HepG2 (cell line): ENCODE measurements around the gene HDLBP. TPM values are rescaled to one million over a fixed set of nuclear protein-coding genes. Genes with fewer than 3 reads are reported as not detected.

Source experiments
- ARNTL ChIP-seq: sonication (generic); formaldehyde crosslinking; IDR thresholded peaks from 2 replicates; pipeline ENCODE4 v1.4.0; 2020; ENCODE audit warnings: mild to moderate bottlenecking, missing genetic modification reagents
- HNF4A ChIP-seq: sonication (generic); formaldehyde crosslinking; IDR thresholded peaks from 2 replicates; pipeline ENCODE4 v1.4.0; 2020; ENCODE audit warnings: missing genetic modification reagents
- HNF4G ChIP-seq, 2 experiments: sonication (generic) in 1 of 2; formaldehyde crosslinking in 1 of 2; IDR thresholded peaks; 2 replicates each; pipeline versions ENCODE4 v1.4.0 to v1.6.1; 2011 to 2020; ENCODE audit warnings: borderline replicate concordance in 2 of 2, low read depth in 2 of 2, mild to moderate bottlenecking in 2 of 2, low read length in 1 of 2, missing genetic modification reagents in 1 of 2, moderate library complexity in 1 of 2
- HOXA5 ChIP-seq: sonication (generic); formaldehyde crosslinking; IDR thresholded peaks from 2 replicates; pipeline ENCODE4 v1.4.0; 2020; ENCODE audit warnings: missing genetic modification reagents
- NFYB ChIP-seq: sonication (generic); formaldehyde crosslinking; IDR thresholded peaks from 2 replicates; pipeline ENCODE4 v1.4.0; 2020; ENCODE audit warnings: missing genetic modification reagents
- NRL ChIP-seq: sonication (generic); formaldehyde crosslinking; IDR thresholded peaks from 2 replicates; pipeline ENCODE4 v1.5.0; 2020; ENCODE audit warnings: missing genetic modification reagents, mild to moderate bottlenecking, moderate library complexity, borderline replicate concordance
- SALL1 ChIP-seq: sonication (generic); formaldehyde crosslinking; IDR thresholded peaks from 2 replicates; pipeline ENCODE4 v1.8.0; 2022; ENCODE audit warnings: mild to moderate bottlenecking, missing genetic modification reagents
- SP140L ChIP-seq: sonication (generic); formaldehyde crosslinking; IDR thresholded peaks from 2 replicates; pipeline ENCODE4 v1.4.0; 2020; ENCODE audit warnings: missing genetic modification reagents, borderline replicate concordance
- THAP8 ChIP-seq: sonication (generic); formaldehyde crosslinking; IDR thresholded peaks from 2 replicates; pipeline ENCODE4 v1.5.1; 2020; ENCODE audit warnings: missing genetic modification reagents, mild to moderate bottlenecking, borderline replicate concordance
- ZNF124 ChIP-seq: sonication (generic); formaldehyde crosslinking; IDR thresholded peaks from 2 replicates; pipeline ENCODE4 v1.4.0; 2020; ENCODE audit warnings: missing genetic modification reagents
- ZNF205 ChIP-seq: IDR thresholded peaks from 2 replicates; pipeline ENCODE4 v1.6.1; 2018; ENCODE audit warnings: missing biosample characterization, missing genetic modification reagents
- ZNF263 ChIP-seq: sonication (generic); formaldehyde crosslinking; IDR thresholded peaks from 2 replicates; pipeline ENCODE4 v1.4.0; 2020; ENCODE audit warnings: missing genetic modification reagents
- ZNF383 ChIP-seq: sonication (generic); formaldehyde crosslinking; IDR thresholded peaks from 2 replicates; pipeline ENCODE4 v1.4.0; 2020; ENCODE audit warnings: missing genetic modification reagents, mild to moderate bottlenecking, borderline replicate concordance
- ZNF460 ChIP-seq: sonication (generic); formaldehyde crosslinking; IDR thresholded peaks from 2 replicates; pipeline ENCODE4 v1.5.1; 2020; ENCODE audit warnings: missing genetic modification reagents, mild to moderate bottlenecking, borderline replicate concordance
- ZNF501 ChIP-seq: sonication (generic); formaldehyde crosslinking; IDR thresholded peaks from 2 replicates; pipeline ENCODE4 v1.5.1; 2020; ENCODE audit warnings: mild to moderate bottlenecking, moderate library complexity, missing genetic modification reagents
- ZNF616 ChIP-seq: sonication (generic); formaldehyde crosslinking; IDR thresholded peaks from 2 replicates; pipeline ENCODE4 v1.5.0; 2020; ENCODE audit warnings: low read depth, mild to moderate bottlenecking, missing genetic modification reagents
- ZNF724P ChIP-seq: sonication (generic); formaldehyde crosslinking; IDR thresholded peaks from 2 replicates; pipeline ENCODE4 v1.8.0; 2022; ENCODE audit warnings: missing genetic modification reagents, borderline replicate concordance
- polyA plus RNA-seq, 8 experiments: library from polyadenylated mRNA; depleted of rRNA in 3 of 8; stranded (reverse) in 7 of 8; unstranded in 1 of 8; fragments of >200 nt; fragmentation: Illumina TruSeq in 4 of 8; extraction: Trizol in 4 of 8; gene quantifications; 2 replicates each; pipeline versions ENCODE4 v1.2.1 to v1.2.3, GENCODE V29; 2011 to 2016; ENCODE audit warnings: low read depth in 4 of 8, missing spikeins in 1 of 8, mixed read lengths in 1 of 8; ENCODE audit not compliant: insufficient read depth in 1 of 8
- total RNA-seq, 5 experiments: library from RNA; depleted of rRNA; stranded (reverse); fragments of >200 nt; fragmentation: Illumina TruSeq; extraction: Trizol; gene quantifications; 2 replicates each; pipeline ENCODE4 v1.2.3, GENCODE V29; 2016; ENCODE audit warnings: low read depth in 1 of 5
- TF ChIP-seq, protein P1 (sequence below): sonication (generic); formaldehyde crosslinking; IDR thresholded peaks from 2 replicates; pipeline ENCODE4 v1.5.0; 2020; ENCODE audit warnings: missing genetic modification reagents, mild to moderate bottlenecking, borderline replicate concordance
- TF ChIP-seq, protein P2 (sequence below): sonication (generic); formaldehyde crosslinking; IDR thresholded peaks from 2 replicates; pipeline ENCODE4 v1.8.1; 2023; ENCODE audit warnings: mild to moderate bottlenecking, inconsistent platforms, moderate library complexity, missing genetic modification reagents, borderline replicate concordance
- TF ChIP-seq, protein P3 (sequence below): sonication (generic); formaldehyde crosslinking; IDR thresholded peaks from 2 replicates; pipeline ENCODE4 v1.5.0; 2020; ENCODE audit warnings: missing genetic modification reagents
- TF ChIP-seq, protein P4 (sequence below): sonication (generic); formaldehyde crosslinking; IDR thresholded peaks from 2 replicates; pipeline ENCODE4; 2020; ENCODE audit warnings: missing genetic modification reagents, mild to moderate bottlenecking, borderline replicate concordance

The HDLBP gene
- total and polyA plus RNA-seq, 2 of the 13 experiments (the other 11 are each of a cell fraction or from before 2014, with no cell fraction given) = 464 to 707 TPM

DNA sequence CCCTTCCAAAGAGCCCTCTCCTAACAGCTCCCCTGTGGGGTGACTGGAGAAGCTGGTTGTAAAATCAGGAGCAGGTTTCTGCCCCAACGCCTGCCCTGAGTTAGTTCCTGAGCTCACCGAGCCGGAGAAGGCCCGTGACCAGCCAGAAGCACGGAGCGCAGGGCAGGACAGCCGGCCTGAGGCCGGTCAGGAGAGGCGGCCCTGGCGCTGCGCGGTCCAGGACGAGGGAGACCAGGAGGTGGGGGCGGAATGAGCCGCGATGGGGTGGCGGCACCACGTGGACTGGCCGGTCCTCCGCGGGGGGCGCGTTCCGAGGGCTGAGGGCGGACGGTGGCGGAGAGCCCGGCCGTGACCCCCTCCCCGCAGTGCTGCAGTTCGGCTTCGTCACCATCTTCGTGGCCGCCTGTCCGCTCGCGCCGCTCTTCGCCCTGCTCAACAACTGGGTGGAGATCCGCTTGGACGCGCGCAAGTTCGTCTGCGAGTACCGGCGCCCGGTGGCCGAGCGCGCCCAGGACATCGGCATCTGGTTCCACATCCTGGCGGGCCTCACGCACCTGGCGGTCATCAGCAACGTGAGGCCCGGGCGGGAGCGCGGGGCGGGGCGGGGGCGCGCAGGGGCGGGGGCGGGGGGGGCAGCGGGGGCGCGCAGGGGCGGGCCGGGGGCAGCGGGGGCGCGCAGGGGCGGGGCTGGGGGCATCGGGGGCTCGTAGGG, 98.0 kb downstream of the HDLBP start (continued):
- TF ChIP-seq, protein P1, sequence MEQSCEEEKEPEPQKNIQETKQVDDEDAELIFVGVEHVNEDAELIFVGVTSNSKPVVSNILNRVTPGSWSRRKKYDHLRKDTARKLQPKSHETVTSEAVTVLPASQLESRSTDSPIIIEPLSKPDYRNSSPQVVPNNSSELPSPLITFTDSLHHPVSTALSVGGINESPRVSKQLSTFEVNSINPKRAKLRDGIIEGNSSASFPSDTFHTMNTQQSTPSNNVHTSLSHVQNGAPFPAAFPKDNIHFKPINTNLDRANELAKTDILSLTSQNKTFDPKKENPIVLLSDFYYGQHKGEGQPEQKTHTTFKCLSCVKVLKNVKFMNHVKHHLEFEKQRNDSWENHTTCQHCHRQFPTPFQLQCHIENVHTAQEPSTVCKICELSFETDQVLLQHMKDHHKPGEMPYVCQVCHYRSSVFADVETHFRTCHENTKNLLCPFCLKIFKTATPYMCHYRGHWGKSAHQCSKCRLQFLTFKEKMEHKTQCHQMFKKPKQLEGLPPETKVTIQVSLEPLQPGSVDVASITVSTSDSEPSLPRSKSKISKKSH (CRISPR knock-in tag) = peak; percentile 86; the same call in 1 of the 2 replicates
- TF ChIP-seq HOXA5 (CRISPR knock-in tag) = peak; percentile 94; the same call in 1 of the 2 replicates
- no peak for TF ChIP-seq ZNF124 (CRISPR knock-in tag)
- peak; percentile 53; the same call in 1 of the 2 replicates for TF ChIP-seq ZNF205 (CRISPR knock-in tag)
- TF ChIP-seq, protein P2, sequence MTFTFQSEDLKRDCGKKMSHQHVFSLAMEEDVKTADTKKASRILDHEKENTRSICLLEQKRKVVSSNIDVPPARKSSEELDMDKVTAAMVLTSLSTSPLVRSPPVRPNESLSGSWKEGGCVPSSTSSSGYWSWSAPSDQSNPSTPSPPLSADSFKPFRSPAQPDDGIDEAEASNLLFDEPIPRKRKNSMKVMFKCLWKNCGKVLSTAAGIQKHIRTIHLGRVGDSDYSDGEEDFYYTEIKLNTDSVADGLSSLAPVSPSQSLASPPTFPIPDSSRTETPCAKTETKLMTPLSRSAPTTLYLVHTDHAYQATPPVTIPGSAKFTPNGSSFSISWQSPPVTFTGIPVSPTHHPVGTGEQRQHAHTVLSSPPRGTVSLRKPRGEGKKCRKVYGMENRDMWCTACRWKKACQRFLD (CRISPR knock-in tag) = peak; percentile 91; the same call in 1 of the 2 replicates
- TF ChIP-seq ARNTL = peak; percentile 96
- TF ChIP-seq THAP8 = 0 out of 2 replicates have a peak, but pooled peaks have one; percentile 63
- no peak; the same call in 1 of the 2 replicates for TF ChIP-seq ZNF460 (CRISPR knock-in tag)
- TF ChIP-seq ZNF263 (CRISPR knock-in tag) = peak; percentile 82
- 0 out of 2 replicates have a peak, but pooled peaks have one; percentile 73 for TF ChIP-seq SP140L (CRISPR knock-in tag)
- peak; percentile 16; the same call in 1 of the 2 replicates for TF ChIP-seq ZNF383 (CRISPR knock-in tag)
- TF ChIP-seq, protein P3, sequence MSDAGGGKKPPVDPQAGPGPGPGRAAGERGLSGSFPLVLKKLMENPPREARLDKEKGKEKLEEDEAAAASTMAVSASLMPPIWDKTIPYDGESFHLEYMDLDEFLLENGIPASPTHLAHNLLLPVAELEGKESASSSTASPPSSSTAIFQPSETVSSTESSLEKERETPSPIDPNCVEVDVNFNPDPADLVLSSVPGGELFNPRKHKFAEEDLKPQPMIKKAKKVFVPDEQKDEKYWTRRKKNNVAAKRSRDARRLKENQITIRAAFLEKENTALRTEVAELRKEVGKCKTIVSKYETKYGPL (CRISPR knock-in tag) = peak; percentile 61; the same call in 1 of the 2 replicates
- no peak for TF ChIP-seq HNF4G (IDR thresholded peaks at IDR 0.05; ENCODE audit: borderline replicate concordance, low read depth, low read length)
- no peak; the same call in 1 of the 2 replicates for TF ChIP-seq HNF4G (CRISPR knock-in tag; IDR thresholded peaks at IDR 0.05; ENCODE audit: borderline replicate concordance, low read depth)
- TF ChIP-seq, protein P4, sequence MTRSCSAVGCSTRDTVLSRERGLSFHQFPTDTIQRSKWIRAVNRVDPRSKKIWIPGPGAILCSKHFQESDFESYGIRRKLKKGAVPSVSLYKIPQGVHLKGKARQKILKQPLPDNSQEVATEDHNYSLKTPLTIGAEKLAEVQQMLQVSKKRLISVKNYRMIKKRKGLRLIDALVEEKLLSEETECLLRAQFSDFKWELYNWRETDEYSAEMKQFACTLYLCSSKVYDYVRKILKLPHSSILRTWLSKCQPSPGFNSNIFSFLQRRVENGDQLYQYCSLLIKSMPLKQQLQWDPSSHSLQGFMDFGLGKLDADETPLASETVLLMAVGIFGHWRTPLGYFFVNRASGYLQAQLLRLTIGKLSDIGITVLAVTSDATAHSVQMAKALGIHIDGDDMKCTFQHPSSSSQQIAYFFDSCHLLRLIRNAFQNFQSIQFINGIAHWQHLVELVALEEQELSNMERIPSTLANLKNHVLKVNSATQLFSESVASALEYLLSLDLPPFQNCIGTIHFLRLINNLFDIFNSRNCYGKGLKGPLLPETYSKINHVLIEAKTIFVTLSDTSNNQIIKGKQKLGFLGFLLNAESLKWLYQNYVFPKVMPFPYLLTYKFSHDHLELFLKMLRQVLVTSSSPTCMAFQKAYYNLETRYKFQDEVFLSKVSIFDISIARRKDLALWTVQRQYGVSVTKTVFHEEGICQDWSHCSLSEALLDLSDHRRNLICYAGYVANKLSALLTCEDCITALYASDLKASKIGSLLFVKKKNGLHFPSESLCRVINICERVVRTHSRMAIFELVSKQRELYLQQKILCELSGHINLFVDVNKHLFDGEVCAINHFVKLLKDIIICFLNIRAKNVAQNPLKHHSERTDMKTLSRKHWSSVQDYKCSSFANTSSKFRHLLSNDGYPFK = peak; percentile 81
- TF ChIP-seq NRL (CRISPR knock-in tag) = peak; percentile 96
- 0 out of 2 replicates have a peak, but pooled peaks have one; percentile 18 for TF ChIP-seq NFYB (CRISPR knock-in tag)
- peak; percentile 92 for TF ChIP-seq SALL1
- TF ChIP-seq ZNF724P (CRISPR knock-in tag) = peak; percentile 87
- TF ChIP-seq ZNF501 (CRISPR knock-in tag) = peak; percentile 55; the same call in 1 of the 2 replicates
- TF ChIP-seq HNF4A (CRISPR knock-in tag) = peak; percentile 3; the same call in 1 of the 2 replicates
- 0 out of 2 replicates have a peak, but pooled peaks have one; percentile 87 for TF ChIP-seq ZNF616 (CRISPR knock-in tag)
